Stomach smooth muscle (tissue), 2 donors: ENCODE measurements around the gene ZNF366.

Experiments
- H3K27ac ChIP-seq: one replicate; pipeline ENCODE4 v1.7.0; 2013; ENCODE audit warnings: mild to moderate bottlenecking, low read length, inconsistent platforms
- H3K27me3 ChIP-seq, 2 donors: one replicate each; pipeline ENCODE4 v1.7.0; 2013; ENCODE audit warnings: low read length in 2 of 2; ENCODE audit not compliant: insufficient read depth in 2 of 2, control insufficient read depth in 1 of 2
- H3K36me3 ChIP-seq, 2 donors: one replicate each; pipeline ENCODE4 v1.7.0; 2013; ENCODE audit warnings: low read length in 2 of 2; ENCODE audit not compliant: control insufficient read depth in 2 of 2, insufficient read depth in 2 of 2
- H3K4me1 ChIP-seq: one replicate; pipeline ENCODE4 v1.7.0; 2013; ENCODE audit warnings: low read length; ENCODE audit not compliant: control insufficient read depth, insufficient read depth
- H3K4me3 ChIP-seq, 2 donors: one replicate each; pipeline ENCODE4 v1.7.0; 2013; ENCODE audit warnings: low read length in 2 of 2
- H3K9ac ChIP-seq, 2 donors: one replicate each; pipeline ENCODE4 v1.7.0; 2013; ENCODE audit warnings: low read length in 2 of 2, mild to moderate bottlenecking in 1 of 2
- H3K9me3 ChIP-seq, 2 donors: one replicate each; pipeline ENCODE4 v1.7.0; 2013; ENCODE audit warnings: low read length in 2 of 2; ENCODE audit not compliant: control insufficient read depth in 2 of 2
- donor health status: healthy.
- donor health status: Pancreatic carcinoma.

The ZNF366 gene, protein sequence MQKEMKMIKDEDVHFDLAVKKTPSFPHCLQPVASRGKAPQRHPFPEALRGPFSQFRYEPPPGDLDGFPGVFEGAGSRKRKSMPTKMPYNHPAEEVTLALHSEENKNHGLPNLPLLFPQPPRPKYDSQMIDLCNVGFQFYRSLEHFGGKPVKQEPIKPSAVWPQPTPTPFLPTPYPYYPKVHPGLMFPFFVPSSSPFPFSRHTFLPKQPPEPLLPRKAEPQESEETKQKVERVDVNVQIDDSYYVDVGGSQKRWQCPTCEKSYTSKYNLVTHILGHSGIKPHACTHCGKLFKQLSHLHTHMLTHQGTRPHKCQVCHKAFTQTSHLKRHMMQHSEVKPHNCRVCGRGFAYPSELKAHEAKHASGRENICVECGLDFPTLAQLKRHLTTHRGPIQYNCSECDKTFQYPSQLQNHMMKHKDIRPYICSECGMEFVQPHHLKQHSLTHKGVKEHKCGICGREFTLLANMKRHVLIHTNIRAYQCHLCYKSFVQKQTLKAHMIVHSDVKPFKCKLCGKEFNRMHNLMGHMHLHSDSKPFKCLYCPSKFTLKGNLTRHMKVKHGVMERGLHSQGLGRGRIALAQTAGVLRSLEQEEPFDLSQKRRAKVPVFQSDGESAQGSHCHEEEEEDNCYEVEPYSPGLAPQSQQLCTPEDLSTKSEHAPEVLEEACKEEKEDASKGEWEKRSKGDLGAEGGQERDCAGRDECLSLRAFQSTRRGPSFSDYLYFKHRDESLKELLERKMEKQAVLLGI

DNA sequence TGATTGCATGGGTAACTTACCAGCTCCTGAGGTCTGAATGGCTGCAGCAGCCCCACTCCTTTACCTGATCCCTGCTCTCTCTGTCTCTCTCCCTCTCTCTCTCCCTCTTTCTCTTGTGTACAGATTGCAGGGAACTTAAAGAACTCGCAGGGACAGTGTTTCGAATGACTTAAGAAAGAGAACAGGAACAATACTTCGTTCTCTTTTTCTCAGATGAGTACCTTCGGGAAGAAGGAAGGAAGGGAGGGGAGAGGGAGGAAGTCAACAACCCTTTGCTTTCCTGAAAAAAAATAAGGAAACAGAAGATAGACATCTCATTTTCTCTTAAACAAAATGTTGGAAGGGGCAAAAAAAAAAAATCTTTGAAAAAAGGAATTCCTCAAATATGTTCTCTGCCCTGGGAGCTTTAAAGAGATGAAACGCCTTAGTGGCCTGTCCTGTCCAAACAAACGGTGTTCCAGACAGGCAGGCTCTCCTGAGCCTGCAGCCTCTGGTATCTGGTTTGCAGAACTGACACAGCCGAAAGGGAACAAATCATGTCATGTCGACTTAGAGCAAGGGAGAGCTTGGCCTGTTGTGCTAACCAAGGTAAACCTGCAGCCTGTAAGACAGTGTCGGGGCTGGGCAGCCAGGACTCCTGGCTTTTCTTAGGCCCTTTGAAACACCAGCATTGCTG, at the start of gene ZNF366:
ZNF366 (minus strand) TSS at position 180 of the 676 bp plus-strand sequence. CDS start 45,914 bp downstream, outside the sequence.
- no peaks in the 10 kb centered on the region for H3K27me3 ChIP-seq
- peaks cover 21% of the 10 kb centered on the region for H3K4me1 ChIP-seq
- H3K9me3 ChIP-seq: no peaks in the 10 kb centered on the region
- H3K27ac ChIP-seq: peak within 1 kb of the TSS; percentile 6
- no peak within 1 kb of the TSS for H3K9ac ChIP-seq
- peak within 1 kb of the TSS in 1 of 2 donors; percentile 40 for H3K4me3 ChIP-seq
- no peaks in the 10 kb centered on the region for H3K36me3 ChIP-seq

DNA sequence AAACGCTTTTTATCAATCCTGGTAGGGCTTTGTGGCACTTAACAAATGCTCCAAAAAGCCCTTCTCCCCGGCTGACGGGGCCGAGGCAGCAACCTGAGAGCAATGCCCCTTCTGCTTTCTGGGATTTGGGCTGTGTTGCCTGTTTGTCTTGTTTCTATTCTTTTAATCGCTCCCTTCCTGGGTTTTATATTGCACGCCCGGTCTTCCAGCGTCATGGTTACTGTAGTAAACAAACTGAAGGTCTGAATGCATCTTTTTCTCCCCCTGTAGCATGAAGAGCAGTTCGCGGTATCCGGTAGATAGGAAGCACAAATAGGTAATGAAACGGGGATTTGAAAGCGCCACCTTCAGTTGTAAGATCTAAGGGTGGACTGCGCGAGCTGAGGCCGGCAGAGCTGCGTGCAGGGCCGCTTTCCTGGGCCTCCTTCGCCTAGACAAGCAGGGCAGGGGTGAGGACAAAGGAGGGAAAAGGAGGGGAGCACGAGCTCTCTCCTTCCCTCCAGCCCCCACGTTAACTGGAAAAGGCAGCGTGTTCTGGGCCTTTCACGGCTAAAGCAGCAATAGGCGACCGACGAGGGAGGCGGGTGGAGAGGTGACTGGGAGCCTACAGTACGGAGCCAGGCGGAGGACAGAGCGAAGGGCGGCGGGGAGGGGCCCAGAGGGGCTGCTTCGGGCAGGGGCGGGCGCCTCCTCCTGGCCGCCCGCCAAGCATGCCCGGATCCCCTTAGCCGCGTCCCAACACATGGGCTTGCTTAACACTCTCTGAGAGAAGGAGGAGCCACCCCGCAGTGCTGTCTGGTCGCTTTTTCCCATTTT, 49.3 kb upstream of the ZNF366 start:
- H3K36me3 ChIP-seq: no peaks in the 10 kb centered on the region
- peak overlapping the region; percentile 69 to 75 for H3K4me3 ChIP-seq
- no peaks in the 10 kb centered on the region for H3K27me3 ChIP-seq
- no peaks in the 10 kb centered on the region for H3K9me3 ChIP-seq
- peaks cover 21% of the 10 kb centered on the region for H3K4me1 ChIP-seq
- H3K27ac ChIP-seq: peak overlapping the region; percentile 55
- H3K9ac ChIP-seq: peak overlapping the region; percentile 41 to 64

DNA sequence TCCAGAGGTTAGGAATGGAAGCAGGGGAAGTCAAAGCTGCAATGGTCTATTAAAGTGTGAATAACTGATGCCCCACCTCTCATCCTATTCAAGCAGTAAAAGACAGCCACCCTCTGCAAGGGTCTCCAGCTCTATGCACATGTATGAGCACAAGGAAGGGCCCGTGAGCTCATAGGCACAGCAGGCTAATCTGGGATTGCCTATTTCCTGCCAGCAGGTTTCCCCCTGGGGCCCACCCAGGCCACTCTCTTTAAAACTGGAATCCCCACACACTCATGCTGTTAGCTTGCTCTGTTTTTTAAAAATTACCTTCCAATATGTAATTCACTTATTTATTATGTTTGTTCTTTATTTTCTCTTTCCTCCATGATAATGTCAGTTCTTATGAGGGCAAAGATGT, 48.7 kb upstream of the ZNF366 start:
- Histone ChIP-seq H3K27ac (no peak overlapping the region), H3K4me1 (peaks cover 21% of the 10 kb centered on the region), H3K36me3 (no peaks in the 10 kb centered on the region), H3K4me3 (peak overlapping the region; percentile 69 to 75), H3K9ac (peak overlapping the region; percentile 41 to 64), H3K27me3 (no peaks in the 10 kb centered on the region), H3K9me3 (no peaks in the 10 kb centered on the region)

DNA sequence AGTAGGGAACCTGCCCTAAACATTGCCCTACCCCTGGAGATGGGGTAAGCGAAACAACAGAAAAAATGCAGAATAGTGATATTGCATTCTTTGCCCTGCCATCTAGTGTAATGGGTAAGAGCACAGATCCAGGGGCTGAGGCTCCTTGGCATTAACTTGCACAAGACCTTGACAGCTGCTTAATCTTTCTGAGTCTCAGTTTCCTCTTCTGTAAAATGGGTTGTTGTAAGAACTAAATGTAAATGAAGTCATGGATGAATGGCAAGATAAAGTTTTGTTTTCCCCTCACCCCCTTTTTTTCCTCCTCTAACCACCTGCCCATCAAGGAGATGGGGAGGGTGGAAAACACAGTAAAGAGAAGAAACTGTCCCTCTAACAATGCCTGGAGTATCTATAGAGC, 47.7 kb upstream of the ZNF366 start:
- Histone ChIP-seq H3K27ac (no peak overlapping the region), H3K4me3 (no peak overlapping the region), H3K9me3 (no peaks in the 10 kb centered on the region), H3K4me1 (peaks cover 21% of the 10 kb centered on the region), H3K9ac (no peak overlapping the region), H3K27me3 (no peaks in the 10 kb centered on the region), H3K36me3 (no peaks in the 10 kb centered on the region)

DNA sequence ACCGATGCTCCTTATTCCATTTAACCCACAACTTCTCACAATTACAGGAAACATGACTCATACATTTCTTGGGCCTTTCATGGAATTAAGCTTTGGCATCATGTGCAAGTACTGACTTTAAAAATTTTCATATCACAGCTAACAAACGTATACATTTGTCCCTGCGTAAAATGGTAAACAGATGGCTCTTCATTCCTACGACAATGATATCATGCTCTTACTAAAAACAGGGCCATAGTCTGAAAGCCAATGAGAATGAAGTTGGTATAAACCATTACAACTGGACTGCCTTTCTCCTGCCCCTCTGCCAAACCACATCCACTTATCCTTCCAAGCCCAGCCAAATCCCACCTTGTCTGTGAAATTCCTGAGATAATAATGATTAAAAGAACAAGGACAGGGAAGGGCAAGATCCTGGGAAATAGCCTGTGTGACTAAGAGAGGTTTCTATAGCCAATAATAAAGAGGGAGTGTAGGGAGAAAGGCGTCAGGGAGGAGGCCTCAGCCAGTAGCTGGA, 44.9 kb upstream of the ZNF366 start:
- H3K36me3 ChIP-seq: no peaks in the 10 kb centered on the region
- no peaks in the 10 kb centered on the region for H3K27me3 ChIP-seq
- H3K4me1 ChIP-seq: peaks cover 15% of the 10 kb centered on the region
- no peak overlapping the region for H3K9ac ChIP-seq
- H3K27ac ChIP-seq: no peak overlapping the region
- H3K9me3 ChIP-seq: no peaks in the 10 kb centered on the region
- no peak overlapping the region for H3K4me3 ChIP-seq

DNA sequence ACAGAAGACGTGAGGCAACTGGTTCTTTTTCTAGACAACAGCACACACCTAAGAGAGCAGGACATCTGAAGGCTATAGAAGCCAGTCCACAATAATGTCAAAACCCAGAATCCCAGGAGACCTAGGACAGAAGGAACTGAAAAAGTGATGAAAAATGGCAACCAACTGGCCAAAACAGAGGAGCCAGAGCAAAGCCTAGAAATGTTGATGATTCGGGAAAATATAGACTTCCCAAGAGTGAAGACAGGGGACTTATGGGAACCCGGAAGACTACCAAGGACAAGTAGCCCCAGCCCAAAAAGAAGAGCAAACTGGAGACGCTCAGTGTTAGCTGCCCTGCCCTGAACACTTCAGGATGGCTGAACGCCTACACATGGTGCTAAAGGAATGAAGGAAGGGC, 43.4 kb upstream of the ZNF366 start:
- Histone ChIP-seq H3K36me3 (no peaks in the 10 kb centered on the region), H3K27ac (no peak overlapping the region), H3K27me3 (no peaks in the 10 kb centered on the region), H3K4me3 (no peak overlapping the region), H3K4me1 (peaks cover under 1% of the 10 kb centered on the region), H3K9ac (no peak overlapping the region), H3K9me3 (no peaks in the 10 kb centered on the region)

DNA sequence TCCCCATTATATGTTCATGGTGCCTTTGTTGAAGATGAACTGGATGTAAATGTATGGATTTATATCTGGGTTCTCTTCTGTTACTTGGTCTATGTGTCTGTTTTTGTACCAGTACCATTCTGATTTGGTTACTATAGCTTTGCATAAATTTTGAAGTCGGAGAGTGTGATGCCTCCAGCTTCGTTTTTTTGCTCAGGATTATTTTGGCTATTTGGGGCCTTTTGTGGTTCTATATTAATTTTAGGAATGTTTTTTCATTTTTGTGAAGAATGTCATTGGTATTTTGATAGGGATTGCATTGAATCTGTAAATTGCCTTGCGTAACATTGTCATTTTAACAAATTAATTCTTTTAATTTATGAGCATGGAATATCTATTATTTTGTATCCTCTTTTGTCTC, 36.6 kb upstream of the ZNF366 start:
- no peak overlapping the region for H3K27ac ChIP-seq
- no peaks in the 10 kb centered on the region for H3K36me3 ChIP-seq
- no peaks in the 10 kb centered on the region for H3K9me3 ChIP-seq
- H3K27me3 ChIP-seq: no peaks in the 10 kb centered on the region
- no peaks in the 10 kb centered on the region for H3K4me1 ChIP-seq
- no peak overlapping the region for H3K4me3 ChIP-seq
- no peak overlapping the region for H3K9ac ChIP-seq

DNA sequence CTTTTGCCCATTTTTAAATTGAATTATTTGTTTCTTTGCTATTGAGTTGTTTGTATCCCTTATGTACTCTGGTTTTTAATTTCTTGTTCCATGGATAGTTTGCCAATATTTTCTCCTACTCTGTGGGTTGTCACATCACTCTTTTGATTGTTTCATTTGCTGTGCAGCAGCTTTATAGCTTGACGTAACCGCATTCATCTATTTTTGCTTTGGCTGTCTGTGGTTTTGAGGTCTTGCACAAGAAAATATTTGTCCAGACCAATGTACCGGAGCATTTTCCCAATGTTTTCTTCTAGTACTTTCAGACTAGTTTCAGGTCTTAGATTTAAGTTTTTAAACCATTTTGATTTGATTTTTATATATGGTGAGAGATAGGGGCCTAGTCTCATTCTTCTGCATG, 36.2 kb upstream of the ZNF366 start:
- H3K27ac ChIP-seq: no peak overlapping the region
- no peaks in the 10 kb centered on the region for H3K36me3 ChIP-seq
- no peak overlapping the region for H3K9ac ChIP-seq
- H3K9me3 ChIP-seq: no peaks in the 10 kb centered on the region
- H3K4me1 ChIP-seq: no peaks in the 10 kb centered on the region
- no peaks in the 10 kb centered on the region for H3K27me3 ChIP-seq
- H3K4me3 ChIP-seq: no peak overlapping the region

DNA sequence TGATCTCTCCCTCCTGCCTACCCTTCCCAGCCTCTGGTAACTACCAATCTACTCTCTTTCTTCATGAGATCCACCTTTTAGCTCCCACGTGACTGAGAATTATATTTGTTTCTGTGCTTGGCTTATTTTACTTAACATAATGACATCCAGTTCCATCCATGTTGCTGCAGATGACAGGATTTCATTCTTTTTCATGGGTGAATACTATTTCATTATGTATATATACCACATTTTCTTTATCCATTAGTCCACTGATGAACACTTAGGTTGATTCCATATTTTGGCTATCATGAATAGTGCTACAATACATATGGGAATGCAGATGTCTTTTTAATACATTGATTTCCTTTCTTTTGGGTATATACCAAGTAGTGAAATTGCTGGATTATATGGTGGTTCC, 35.5 kb upstream of the ZNF366 start:
- H3K27ac ChIP-seq: no peak overlapping the region
- no peaks in the 10 kb centered on the region for H3K4me1 ChIP-seq
- no peak overlapping the region for H3K4me3 ChIP-seq
- no peaks in the 10 kb centered on the region for H3K27me3 ChIP-seq
- no peaks in the 10 kb centered on the region for H3K9me3 ChIP-seq
- no peak overlapping the region for H3K9ac ChIP-seq
- no peaks in the 10 kb centered on the region for H3K36me3 ChIP-seq
